Measurements from ENCODE around the gene NLK. TPM values are rescaled to one million over a fixed set of nuclear protein-coding genes. Genes with fewer than 3 reads are reported as not detected.

The NLK gene
- 10 to 100 TPM; 13.8 to 14.0 TPM for total RNA-seq
- polyA plus RNA-seq: 1 to 10 TPM; 1.2 to 1.8 TPM

DNA sequence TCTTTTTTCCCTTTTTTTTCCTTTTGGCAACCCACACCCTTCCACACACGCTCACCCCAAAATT, at the start of gene NLK:
Gene NLK (plus strand): TSS at position 21 of the 64 bp plus-strand sequence. CDS start 197 bp downstream, outside the sequence.
- H3K27me3 ChIP-seq (ENCODE audit: insufficient read depth, low read length): no peaks in the 10 kb centered on the region
- DNase-seq: no peak
- H3K36me3 ChIP-seq (ENCODE audit: insufficient read depth, low read length): no peaks in the 10 kb centered on the region
- H3K4me3 ChIP-seq (ENCODE audit: low read length in 2 of 2): peak within 1 kb of the TSS in 1 of 2 donors; percentile 47
- Mint-ChIP-seq H3K4me3 (peak within 1 kb of the TSS; percentile 85 to 92 (median 88)), H3K27me3 (no peaks in the 10 kb centered on the region), H3K36me3 (peaks cover 0 to 1% of the 10 kb centered on the region in 2 donors), H3K27ac (peak within 1 kb of the TSS; percentile 80 to 95 (median 86)), H3K9me3 (no peaks in the 10 kb centered on the region), H3K4me1 (peaks cover 49 to 69% (median 60%) of the 10 kb centered on the region in 4 donors)
- H3K9me3 ChIP-seq (ENCODE audit: control insufficient read depth in 1 of 2, low read length in 2 of 2): no peaks in the 10 kb centered on the region
- intact Hi-C loops (cut with micrococcal nuclease): no loop called here
- H3K27ac ChIP-seq (ENCODE audit: low read depth, low read length): peak within 1 kb of the TSS; percentile 49
- H3K4me1 ChIP-seq (ENCODE audit: insufficient read depth, low read length): peaks cover 52% of the 10 kb centered on the region
- ChIA-PET CTCF (ENCODE audit: partially characterized antibody) (interaction anchor here (0.7 kb wide), 1 partner anchor 15 kb away, joined by 4 read pairs; no protein-coding TSS in a partner anchor), POLR2A (ENCODE audit: partially characterized antibody) (interaction anchor here (0.9 kb wide), 1 partner anchor 237 kb away, joined by 4 read pairs; no protein-coding TSS in a partner anchor)

GRCh38 chr17:27993161-27993695, 49.2 kb upstream of the NLK start:
- intact Hi-C loops (cut with micrococcal nuclease): no loop called here
- H3K36me3 ChIP-seq (ENCODE audit: insufficient read depth, low read length): no peaks in the 10 kb centered on the region
- no peak for DNase-seq
- H3K27me3 Mint-ChIP-seq: peaks cover 7 to 17% of the 10 kb centered on the region in 2 donors
- no peak overlapping the region for H3K27ac Mint-ChIP-seq
- no peak overlapping the region for H3K4me3 Mint-ChIP-seq
- H3K4me1 ChIP-seq (ENCODE audit: insufficient read depth, low read length): no peaks in the 10 kb centered on the region
- no peaks in the 10 kb centered on the region for H3K36me3 Mint-ChIP-seq
- ChIA-PET POLR2A (ENCODE audit: partially characterized antibody) (no interaction called here), CTCF (ENCODE audit: partially characterized antibody) (no interaction called here)
- no peak overlapping the region for H3K4me3 ChIP-seq (ENCODE audit: low read length in 2 of 2)
- H3K9me3 ChIP-seq (ENCODE audit: control insufficient read depth in 1 of 2, low read length in 2 of 2): no peaks in the 10 kb centered on the region
- H3K27me3 ChIP-seq (ENCODE audit: insufficient read depth, low read length): no peaks in the 10 kb centered on the region
- no peak overlapping the region for H3K27ac ChIP-seq (ENCODE audit: low read depth, low read length)
- H3K4me1 Mint-ChIP-seq: no peaks in the 10 kb centered on the region
- H3K9me3 Mint-ChIP-seq: peaks cover 0 to 2% (median 0%) of the 10 kb centered on the region in 8 donors

DNA sequence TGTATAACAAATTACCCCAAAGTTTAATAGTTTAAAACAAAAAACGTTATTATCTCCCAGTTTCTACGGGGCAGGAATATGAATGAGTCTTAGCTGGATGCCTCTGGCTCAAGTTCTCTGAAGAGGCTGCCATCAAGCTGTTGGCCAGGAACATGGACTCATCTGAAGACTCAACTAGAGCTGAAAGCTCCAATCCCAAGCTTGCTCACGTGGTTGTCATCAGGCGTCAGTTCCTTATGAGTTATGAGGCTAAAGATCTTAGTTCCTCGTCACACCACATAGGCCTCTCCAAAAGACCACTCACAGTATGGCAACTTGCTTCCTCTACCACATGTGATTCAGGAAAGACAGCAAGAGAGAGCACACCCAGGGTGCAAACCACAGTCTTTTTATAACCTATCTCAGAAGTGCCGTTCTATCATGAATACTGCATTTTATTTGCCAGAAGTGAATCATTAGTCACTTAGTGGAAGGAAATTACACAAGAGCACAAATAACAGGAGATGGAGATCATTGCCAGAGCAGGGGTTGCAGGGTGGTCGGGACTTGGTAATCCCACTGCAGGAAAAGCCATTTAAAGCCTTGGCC, 48.7 kb upstream of the NLK start:
- H3K9me3 ChIP-seq (ENCODE audit: control insufficient read depth in 1 of 2, low read length in 2 of 2): no peaks in the 10 kb centered on the region
- H3K27me3 ChIP-seq (ENCODE audit: insufficient read depth, low read length): no peaks in the 10 kb centered on the region
- no peaks in the 10 kb centered on the region for H3K4me1 ChIP-seq (ENCODE audit: insufficient read depth, low read length)
- Mint-ChIP-seq H3K9me3 (peaks cover 0 to under 1% (median 0%) of the 10 kb centered on the region in 8 donors), H3K36me3 (no peaks in the 10 kb centered on the region), H3K4me3 (no peak overlapping the region), H3K27me3 (peaks cover 9 to 18% of the 10 kb centered on the region in 2 donors), H3K4me1 (no peaks in the 10 kb centered on the region), H3K27ac (no peak overlapping the region)
- H3K27ac ChIP-seq (ENCODE audit: low read depth, low read length): no peak overlapping the region
- H3K36me3 ChIP-seq (ENCODE audit: insufficient read depth, low read length): no peaks in the 10 kb centered on the region
- CTCF ChIA-PET (ENCODE audit: partially characterized antibody): no interaction called here
- POLR2A ChIA-PET (ENCODE audit: partially characterized antibody): no interaction called here
- H3K4me3 ChIP-seq (ENCODE audit: low read length in 2 of 2): no peak overlapping the region
- intact Hi-C loops (cut with micrococcal nuclease): no loop called here
- DNase-seq: no peak

DNA sequence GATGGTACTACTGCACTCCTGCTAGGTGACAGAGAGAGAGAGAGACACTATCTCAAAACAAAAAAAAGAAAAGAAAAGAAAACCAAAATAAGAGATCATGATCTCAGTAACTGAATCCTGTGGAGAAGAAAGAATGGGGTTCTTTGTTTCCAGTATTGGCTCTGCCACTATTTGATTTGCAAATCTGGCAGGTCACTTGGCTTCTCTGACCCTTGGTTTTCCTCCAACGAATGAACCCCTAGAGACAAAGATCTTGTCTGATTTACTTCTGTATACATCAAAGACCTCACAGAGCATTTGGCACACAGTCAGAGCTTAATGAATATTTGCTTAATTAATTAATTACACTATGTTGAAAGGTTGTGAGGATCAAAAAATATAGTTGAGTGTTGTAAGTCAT, 47.9 kb upstream of the NLK start:
- ChIA-PET POLR2A (ENCODE audit: partially characterized antibody) (no interaction called here), CTCF (ENCODE audit: partially characterized antibody) (no interaction called here)

GRCh38 chr17:27995554-27995953, 46.9 kb upstream of the NLK start:
- ChIA-PET POLR2A (ENCODE audit: partially characterized antibody) (no interaction called here), CTCF (ENCODE audit: partially characterized antibody) (no interaction called here)
- H3K4me3 Mint-ChIP-seq: no peak overlapping the region
- no peak for DNase-seq
- no peaks in the 10 kb centered on the region for H3K9me3 ChIP-seq (ENCODE audit: control insufficient read depth in 1 of 2, low read length in 2 of 2)
- H3K27ac Mint-ChIP-seq: no peak overlapping the region
- no peaks in the 10 kb centered on the region for H3K36me3 ChIP-seq (ENCODE audit: insufficient read depth, low read length)
- no peaks in the 10 kb centered on the region for H3K9me3 Mint-ChIP-seq
- no peaks in the 10 kb centered on the region for H3K36me3 Mint-ChIP-seq
- H3K27me3 ChIP-seq (ENCODE audit: insufficient read depth, low read length): no peaks in the 10 kb centered on the region
- no peaks in the 10 kb centered on the region for H3K4me1 ChIP-seq (ENCODE audit: insufficient read depth, low read length)
- H3K4me1 Mint-ChIP-seq: no peaks in the 10 kb centered on the region
- H3K27ac ChIP-seq (ENCODE audit: low read depth, low read length): no peak overlapping the region
- H3K27me3 Mint-ChIP-seq: peaks cover 11 to 18% of the 10 kb centered on the region in 2 donors
- intact Hi-C loops (cut with micrococcal nuclease): no loop called here
- H3K4me3 ChIP-seq (ENCODE audit: low read length in 2 of 2): no peak overlapping the region

More for the DNA sequence above, 47.9 kb upstream of the NLK start:
- no peak for DNase-seq
- Histone ChIP-seq H3K36me3 (ENCODE audit: insufficient read depth, low read length) (no peaks in the 10 kb centered on the region), H3K4me1 (ENCODE audit: insufficient read depth, low read length) (no peaks in the 10 kb centered on the region), H3K4me3 (ENCODE audit: low read length in 2 of 2) (no peak overlapping the region), H3K27me3 (ENCODE audit: insufficient read depth, low read length) (no peaks in the 10 kb centered on the region), H3K9me3 (ENCODE audit: control insufficient read depth in 1 of 2, low read length in 2 of 2) (no peaks in the 10 kb centered on the region), H3K27ac (ENCODE audit: low read depth, low read length) (no peak overlapping the region)
- Mint-ChIP-seq H3K4me3 (no peak overlapping the region), H3K4me1 (no peaks in the 10 kb centered on the region), H3K36me3 (no peaks in the 10 kb centered on the region), H3K27me3 (peaks cover 9 to 16% of the 10 kb centered on the region in 2 donors), H3K27ac (no peak overlapping the region), H3K9me3 (no peaks in the 10 kb centered on the region)
- intact Hi-C loops (cut with micrococcal nuclease): no loop called here

DNA sequence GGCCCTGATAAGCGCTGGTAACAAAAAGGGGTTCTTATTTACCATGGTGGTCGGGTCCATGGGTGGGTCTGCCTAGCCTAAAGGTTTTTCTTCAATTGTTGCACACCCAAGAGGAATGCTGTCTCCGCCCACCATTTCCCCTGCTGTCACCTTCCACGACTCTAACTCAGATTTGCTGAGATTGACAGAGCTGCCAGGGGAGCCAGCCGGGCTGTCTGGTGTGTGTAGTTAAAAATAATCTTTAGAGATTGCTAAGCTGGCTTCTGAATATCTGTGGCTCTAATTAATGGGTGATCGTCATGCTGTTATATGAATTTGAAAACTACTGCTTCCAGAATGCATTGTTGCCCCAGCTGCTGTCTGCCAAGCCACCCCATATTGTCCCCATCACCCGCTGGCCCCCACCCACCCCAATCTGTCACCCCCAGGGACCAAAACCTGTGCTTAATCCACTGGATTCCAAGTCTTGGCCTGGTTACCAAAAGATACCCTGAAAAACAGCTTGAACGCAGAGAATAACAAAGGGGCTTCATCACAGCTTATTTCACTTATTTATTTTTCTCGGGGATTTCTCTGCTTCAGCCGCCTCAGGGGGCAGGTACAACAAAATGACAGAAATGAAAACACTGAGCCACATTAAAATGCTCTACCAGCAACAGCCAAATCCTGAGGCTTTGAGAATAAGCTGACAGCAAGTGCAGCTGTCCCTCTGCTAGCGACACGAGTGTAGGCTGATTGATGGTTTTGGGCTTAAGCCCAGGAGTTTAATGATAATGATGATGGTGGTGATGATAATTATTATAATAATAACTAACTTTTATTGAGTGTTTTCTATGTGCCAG, 46.1 kb upstream of the NLK start:
- CTCF ChIA-PET (ENCODE audit: partially characterized antibody): no interaction called here
- Mint-ChIP-seq H3K36me3 (no peaks in the 10 kb centered on the region), H3K4me3 (no peak overlapping the region), H3K27ac (no peak overlapping the region), H3K27me3 (peaks cover 11 to 19% of the 10 kb centered on the region in 2 donors), H3K9me3 (no peaks in the 10 kb centered on the region), H3K4me1 (no peaks in the 10 kb centered on the region)
- H3K27me3 ChIP-seq (ENCODE audit: insufficient read depth, low read length): no peaks in the 10 kb centered on the region
- H3K4me3 ChIP-seq (ENCODE audit: low read length in 2 of 2): no peak overlapping the region
- DNase-seq: no peak
- H3K36me3 ChIP-seq (ENCODE audit: insufficient read depth, low read length): no peaks in the 10 kb centered on the region
- POLR2A ChIA-PET (ENCODE audit: partially characterized antibody): no interaction called here
- H3K4me1 ChIP-seq (ENCODE audit: insufficient read depth, low read length): no peaks in the 10 kb centered on the region
- no peak overlapping the region for H3K27ac ChIP-seq (ENCODE audit: low read depth, low read length)
- H3K9me3 ChIP-seq (ENCODE audit: control insufficient read depth in 1 of 2, low read length in 2 of 2): no peaks in the 10 kb centered on the region
- intact Hi-C loops (cut with micrococcal nuclease): no loop called here

GRCh38 chr17:27997044-27997401, 45.5 kb upstream of the NLK start:
- H3K9me3 Mint-ChIP-seq: no peaks in the 10 kb centered on the region
- no peaks in the 10 kb centered on the region for H3K4me1 ChIP-seq (ENCODE audit: insufficient read depth, low read length)
- H3K4me1 Mint-ChIP-seq: no peaks in the 10 kb centered on the region
- no peaks in the 10 kb centered on the region for H3K9me3 ChIP-seq (ENCODE audit: control insufficient read depth in 1 of 2, low read length in 2 of 2)
- DNase-seq: no peak
- H3K27me3 ChIP-seq (ENCODE audit: insufficient read depth, low read length): no peaks in the 10 kb centered on the region
- H3K27ac Mint-ChIP-seq: no peak overlapping the region
- H3K4me3 ChIP-seq (ENCODE audit: low read length in 2 of 2): no peak overlapping the region
- intact Hi-C loops (cut with micrococcal nuclease): no loop called here
- peaks cover 11 to 19% of the 10 kb centered on the region in 2 donors for H3K27me3 Mint-ChIP-seq
- POLR2A ChIA-PET (ENCODE audit: partially characterized antibody): no interaction called here
- no peak overlapping the region for H3K4me3 Mint-ChIP-seq
- H3K36me3 Mint-ChIP-seq: no peaks in the 10 kb centered on the region
- CTCF ChIA-PET (ENCODE audit: partially characterized antibody): no interaction called here
- H3K36me3 ChIP-seq (ENCODE audit: insufficient read depth, low read length): no peaks in the 10 kb centered on the region
- H3K27ac ChIP-seq (ENCODE audit: low read depth, low read length): no peak overlapping the region

All from CD4-positive, alpha-beta memory T cell (primary cell).